Uterus (tissue), 2 donors: ENCODE results near the gene LPP.

ENCODE experiments used
- POLR2A ChIP-seq, 2 donors: fragments of 450-650 bp; IDR thresholded peaks; one replicate each; pipeline ENCODE4 v1.6.1; 2016; ENCODE audit warnings: antibody characterized with exemption in 2 of 2, mild to moderate bottlenecking in 1 of 2, moderate library complexity in 1 of 2
- TF ChIP-seq, protein P1 (sequence below), 4 experiments: fragments of 200-600 bp in 2 of 4; fragments of 450-650 bp in 2 of 4; sonication (generic) in 2 of 4; IDR thresholded peaks; one replicate each; pipeline ENCODE4 v1.5.1; 2016 to 2019; ENCODE audit warnings: antibody characterized with exemption in 4 of 4, mild to moderate bottlenecking in 2 of 4, moderate library complexity in 1 of 4

DNA sequence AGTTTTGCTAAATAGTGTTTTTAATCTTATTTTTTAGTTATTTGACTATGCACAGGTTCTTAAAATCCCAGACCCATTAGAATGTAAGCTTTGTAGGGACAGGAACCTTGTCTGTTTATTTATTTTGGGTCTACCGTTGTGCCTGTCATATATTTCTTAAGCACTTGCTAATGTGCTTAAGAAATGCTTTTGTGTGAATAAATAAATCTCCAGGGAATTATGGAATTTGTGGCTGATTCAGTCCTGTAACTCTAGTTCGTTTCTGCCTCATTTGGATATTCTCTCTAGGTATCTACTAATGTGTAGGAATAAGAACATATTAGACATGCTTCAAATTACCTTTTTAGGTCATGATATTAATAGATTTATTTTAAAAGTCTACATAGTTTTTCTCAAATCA lies 161.6 kb downstream of the LPP start:
- TF ChIP-seq POLR2A (IDR thresholded peaks at IDR 0.05): no peak
- TF ChIP-seq, protein P1, sequence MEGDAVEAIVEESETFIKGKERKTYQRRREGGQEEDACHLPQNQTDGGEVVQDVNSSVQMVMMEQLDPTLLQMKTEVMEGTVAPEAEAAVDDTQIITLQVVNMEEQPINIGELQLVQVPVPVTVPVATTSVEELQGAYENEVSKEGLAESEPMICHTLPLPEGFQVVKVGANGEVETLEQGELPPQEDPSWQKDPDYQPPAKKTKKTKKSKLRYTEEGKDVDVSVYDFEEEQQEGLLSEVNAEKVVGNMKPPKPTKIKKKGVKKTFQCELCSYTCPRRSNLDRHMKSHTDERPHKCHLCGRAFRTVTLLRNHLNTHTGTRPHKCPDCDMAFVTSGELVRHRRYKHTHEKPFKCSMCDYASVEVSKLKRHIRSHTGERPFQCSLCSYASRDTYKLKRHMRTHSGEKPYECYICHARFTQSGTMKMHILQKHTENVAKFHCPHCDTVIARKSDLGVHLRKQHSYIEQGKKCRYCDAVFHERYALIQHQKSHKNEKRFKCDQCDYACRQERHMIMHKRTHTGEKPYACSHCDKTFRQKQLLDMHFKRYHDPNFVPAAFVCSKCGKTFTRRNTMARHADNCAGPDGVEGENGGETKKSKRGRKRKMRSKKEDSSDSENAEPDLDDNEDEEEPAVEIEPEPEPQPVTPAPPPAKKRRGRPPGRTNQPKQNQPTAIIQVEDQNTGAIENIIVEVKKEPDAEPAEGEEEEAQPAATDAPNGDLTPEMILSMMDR (IDR thresholded peaks at IDR 0.05): no peak
